ENCODE results near the gene CCDC198.

Gene CCDC198

DNA sequence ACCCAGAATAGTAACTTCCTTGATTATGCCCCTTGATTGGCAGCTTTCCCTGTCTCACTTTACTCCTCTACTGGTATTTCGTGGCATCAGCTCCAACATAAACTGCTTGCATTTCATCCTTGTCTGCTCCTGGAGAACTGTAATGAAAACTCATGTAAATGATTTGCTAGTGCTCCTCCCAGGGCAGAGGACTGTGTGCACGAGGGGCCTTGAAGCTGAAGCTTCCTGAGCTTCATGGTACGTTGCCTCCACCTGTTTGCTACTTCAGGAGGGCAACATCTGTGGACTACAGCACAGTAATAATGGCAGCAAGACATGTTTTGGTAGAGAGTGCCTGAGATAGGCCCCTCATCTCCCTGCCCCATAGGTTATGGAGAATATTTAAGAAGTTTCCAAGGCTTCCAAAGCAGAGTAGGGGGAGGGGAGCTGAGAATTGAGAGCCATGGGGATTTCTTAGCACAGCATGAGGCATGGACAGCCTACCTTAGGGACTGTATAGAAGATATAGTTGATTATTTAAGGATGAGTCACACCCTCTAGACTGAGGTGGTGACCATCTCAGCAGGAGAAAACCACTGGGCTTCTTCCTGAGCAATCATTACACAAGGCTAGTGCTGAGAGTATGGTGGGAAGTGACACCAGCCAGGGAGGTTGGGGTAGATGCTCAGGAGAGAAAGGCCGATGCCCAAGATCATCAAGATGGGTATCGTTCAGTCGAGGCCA, 29.5 kb downstream of the CCDC198 start:
- no peak for DNase-seq

DNA sequence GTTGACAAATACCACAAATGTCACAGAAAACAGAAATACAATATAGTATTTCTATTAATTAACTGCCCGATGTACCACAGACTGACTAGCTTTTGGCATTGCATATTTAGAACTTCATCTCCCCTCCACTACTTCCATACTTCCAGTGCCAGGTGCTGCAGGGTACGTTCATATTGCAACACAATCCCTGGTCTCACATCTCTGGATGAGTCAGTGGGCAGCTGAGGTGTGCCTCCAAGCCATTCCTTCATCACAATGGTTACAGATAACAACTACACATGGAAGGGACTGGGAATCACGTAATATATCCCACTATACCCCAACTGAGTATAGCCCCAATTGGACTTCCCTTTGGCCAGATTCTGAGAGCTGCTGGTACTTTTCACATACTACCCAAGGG, 31.1 kb downstream of the CCDC198 start:
- DNase-seq: no peak

DNA sequence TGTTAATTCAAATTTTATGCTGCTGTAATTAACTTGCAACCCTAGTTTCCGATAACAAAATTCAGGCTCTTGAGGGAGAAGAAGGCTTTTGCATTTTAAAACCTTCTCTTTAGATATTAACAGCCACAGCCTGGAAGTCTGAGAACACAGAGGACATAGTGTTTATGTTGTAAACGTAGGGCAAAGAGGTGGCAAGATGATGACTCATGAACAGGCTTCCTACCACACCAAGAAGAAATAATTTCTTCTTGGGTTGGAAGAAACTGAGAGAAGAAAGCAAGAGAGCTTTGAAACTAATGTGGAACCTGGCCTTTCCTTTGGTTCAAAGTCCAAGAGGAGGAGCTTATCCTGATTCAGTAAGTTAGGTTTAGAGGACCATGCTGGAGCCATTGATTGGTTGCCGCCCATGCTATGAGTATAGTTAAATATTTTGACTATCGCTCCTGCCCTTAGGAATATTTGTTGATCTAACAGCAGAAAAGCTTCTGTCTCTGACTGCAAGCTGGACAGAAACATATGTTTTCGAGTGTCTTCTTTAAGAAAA, 31.8 kb downstream of the CCDC198 start:
- DNase-seq: no peak

DNA sequence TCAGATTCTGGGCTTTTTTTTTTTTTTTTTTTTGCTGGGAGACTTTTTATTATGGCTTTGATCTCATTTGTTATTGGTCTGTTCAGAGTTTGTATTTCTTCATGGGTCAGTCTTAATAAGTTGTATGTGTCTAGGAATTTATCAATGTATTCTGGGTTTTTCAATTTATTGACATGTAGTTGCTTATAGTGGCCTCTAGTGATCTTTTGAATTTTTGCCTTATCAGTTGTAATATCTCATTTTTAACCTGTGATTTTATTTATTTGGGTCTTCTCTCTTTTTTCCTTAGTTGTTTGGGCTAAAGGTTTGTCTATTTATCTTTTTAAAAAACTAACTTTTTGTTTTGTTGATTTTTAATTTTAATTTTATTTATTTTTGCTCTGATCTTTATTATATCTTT, 57.7 kb downstream of the CCDC198 start:
- no peak for DNase-seq

DNA sequence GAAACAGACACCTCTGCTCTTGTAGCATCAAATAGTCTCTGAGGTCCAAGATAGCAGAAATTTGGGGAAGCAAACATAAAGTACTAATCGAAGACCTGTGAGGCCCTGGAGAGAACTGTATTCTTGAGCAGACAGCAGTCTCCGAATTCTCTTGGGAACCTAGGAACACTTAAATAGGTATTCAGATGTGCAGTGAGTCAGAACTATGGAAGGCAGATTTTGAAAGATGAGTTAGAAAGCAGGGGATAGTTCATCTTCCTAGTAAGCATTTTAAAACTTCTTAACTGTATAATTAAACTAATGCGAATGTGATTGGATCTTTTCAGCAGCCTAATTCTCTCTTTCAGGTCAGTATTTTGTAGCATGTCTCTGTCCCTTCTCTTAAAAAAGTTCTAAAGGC, 72.7 kb downstream of the CCDC198 start:
- no peak for DNase-seq

DNA sequence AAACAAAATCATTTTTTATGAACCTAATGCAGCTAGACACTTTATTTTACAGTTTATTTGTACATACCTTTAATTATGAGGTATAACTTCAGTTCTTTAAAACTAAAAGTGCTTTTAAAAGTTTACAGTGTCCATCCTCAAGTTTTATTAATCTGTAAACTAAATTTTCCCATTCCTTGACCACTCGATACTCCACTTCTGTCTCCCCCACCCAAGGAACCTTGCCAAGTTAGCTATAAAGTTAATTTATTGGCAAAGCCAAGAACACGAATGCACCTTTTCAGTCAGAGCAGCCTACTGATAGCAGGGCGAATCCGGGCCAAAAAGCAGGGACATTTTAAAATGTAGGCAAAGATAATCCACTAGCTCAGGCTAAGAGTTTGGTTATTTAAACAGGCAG, 73.6 kb downstream of the CCDC198 start:
- DNase-seq: no peak

All from amygdala (tissue), 56 donors.